ENCODE data around the gene CNKSR2. TPM values are rescaled to one million over a fixed set of nuclear protein-coding genes. Genes with fewer than 3 reads are reported as not detected.

The CNKSR2 gene
- total RNA-seq, 8 experiments from 2014 or later: 1.9 to 20.1 (median 16.3) TPM

DNA sequence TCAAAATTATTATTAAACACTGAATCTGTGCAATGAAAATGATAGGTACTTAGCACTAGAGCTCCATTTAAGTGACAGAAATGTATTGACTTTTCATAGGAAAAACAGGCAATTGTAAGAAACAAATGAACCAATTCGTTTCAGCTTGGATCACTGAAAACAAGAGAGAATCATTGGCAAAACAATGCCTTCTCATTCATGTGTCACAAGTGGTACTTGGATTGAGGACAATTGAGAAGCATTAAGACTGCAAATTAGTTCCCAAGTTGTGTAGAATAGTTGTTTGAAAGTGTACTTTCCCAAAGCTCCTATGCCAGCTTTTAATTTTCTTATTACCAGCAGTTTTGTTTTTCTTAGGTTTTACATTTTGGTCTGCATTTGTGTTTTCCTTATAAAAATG, 20.6 kb downstream of the CNKSR2 start:
- H3K27ac ChIP-seq: no peak overlapping the region
- no peaks in the 10 kb centered on the region for H3K4me1 ChIP-seq (replicated peaks in 1 of 2)
- no peak for ATAC-seq (replicated peaks in 6 of 8)
- H3K4me3 ChIP-seq: no peak overlapping the region
- in situ Hi-C loops (cut with MboI; ENCODE audit: low pct_unique_long_range_greater_than_20kb in 2 of 9, low sequenced_read_pairs in 9 of 9, unreplicated experiment in 9 of 9): no loop called here
- WGBS, 10 experiments: 12 to 33% (median 29%) methylated on average over 1 of the region's 1 CpG; no CpG with 5 or more reads in 6 of the 10 experiments

DNA sequence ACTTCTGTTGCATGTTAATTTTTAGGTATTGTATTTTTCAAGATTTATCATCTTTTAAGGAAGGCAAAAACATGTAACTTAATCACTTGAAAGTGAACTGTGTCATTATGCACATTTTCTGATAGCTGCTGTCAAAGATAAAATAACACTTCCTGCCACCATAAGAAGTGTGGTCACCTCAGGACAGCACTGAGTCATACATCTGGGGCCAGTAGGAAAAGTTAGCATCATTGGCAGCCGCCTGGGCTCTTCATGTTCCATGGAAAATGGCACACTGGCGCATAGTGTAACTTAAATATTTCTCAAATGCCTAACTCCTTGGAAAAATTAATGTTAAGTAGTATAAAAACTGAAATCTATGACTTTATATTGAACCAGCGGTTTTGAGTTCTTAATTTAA, 24.2 kb downstream of the CNKSR2 start:
- no peak overlapping the region for H3K4me3 ChIP-seq
- no peak overlapping the region for H3K27ac ChIP-seq
- H3K4me1 ChIP-seq (replicated peaks in 1 of 2): no peaks in the 10 kb centered on the region
- peak in 1 of 8 experiments; percentile 40 for ATAC-seq (replicated peaks in 6 of 8)
- WGBS, 10 experiments: 20 to 100% (median 72%) methylated on average over 1 to 3 of the region's 3 CpGs; no CpG with 5 or more reads in 4 of the 10 experiments
- in situ Hi-C loops (cut with MboI; ENCODE audit: low pct_unique_long_range_greater_than_20kb in 2 of 9, low sequenced_read_pairs in 9 of 9, unreplicated experiment in 9 of 9): no loop called here

DNA sequence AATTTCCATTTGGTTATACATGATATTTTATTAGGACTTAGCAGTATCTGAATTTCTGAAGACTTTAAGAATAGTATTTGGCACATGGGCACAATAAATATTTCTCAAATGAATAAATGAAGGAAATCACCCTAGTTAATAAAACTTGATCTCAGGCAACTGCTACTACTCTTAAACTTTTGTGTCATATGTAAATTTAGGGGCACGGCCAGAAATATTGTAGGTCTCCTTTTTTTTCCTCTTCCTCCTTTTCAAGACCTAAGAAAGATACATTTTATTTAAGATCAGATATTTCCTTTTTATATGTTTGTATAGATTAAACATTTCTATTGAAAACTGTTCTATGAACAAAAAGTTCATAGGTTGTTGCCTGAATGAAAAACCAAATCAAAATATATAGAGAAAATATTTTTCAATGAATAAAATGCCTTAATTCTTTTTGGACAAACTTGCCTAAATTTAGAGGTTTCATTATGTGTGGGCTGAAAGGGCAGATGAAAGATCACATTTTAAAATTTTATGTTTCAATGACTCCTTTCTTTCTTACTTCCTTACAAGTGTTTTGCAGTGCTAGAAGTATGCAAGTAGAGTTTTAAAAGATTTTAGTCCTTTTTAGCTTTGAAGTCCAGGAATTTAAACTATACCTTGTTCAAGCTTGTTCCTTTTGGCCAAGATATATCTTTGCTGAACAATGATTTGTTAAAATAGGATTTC, 26.3 kb downstream of the CNKSR2 start:
- no peak overlapping the region for H3K27ac ChIP-seq
- 50 to 100% (median 67%) methylated on average over 1 of the region's 1 CpG; no CpG with 5 or more reads in 3 of the 10 experiments for WGBS, 10 experiments
- no peaks in the 10 kb centered on the region for H3K4me1 ChIP-seq (replicated peaks in 1 of 2)
- ATAC-seq (replicated peaks in 6 of 8): no peak
- H3K4me3 ChIP-seq: no peak overlapping the region
- in situ Hi-C loops (cut with MboI; ENCODE audit: low pct_unique_long_range_greater_than_20kb in 2 of 9, low sequenced_read_pairs in 9 of 9, unreplicated experiment in 9 of 9): no loop called here

DNA sequence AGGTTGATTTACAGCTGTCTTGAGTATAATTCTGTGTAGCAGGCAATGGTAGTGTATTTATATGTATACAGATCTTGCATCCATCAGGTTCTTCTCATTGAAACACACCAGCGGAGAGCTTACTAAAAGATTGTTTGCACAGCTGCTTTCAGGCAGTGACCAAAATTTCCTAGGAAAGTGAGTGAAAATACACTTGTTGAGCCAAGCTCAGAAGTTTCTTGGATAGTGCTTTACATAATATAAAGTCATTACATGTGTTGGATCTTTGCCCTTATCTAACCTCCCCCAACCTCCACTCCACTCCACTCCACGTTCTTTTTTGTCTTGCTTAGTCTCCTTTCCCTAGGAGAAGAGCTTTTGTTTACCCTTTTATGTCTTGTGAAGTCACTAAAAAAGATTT, 34.1 kb downstream of the CNKSR2 start:
- Histone ChIP-seq H3K4me3 (no peak overlapping the region), H3K27ac (no peak overlapping the region), H3K4me1 (replicated peaks in 1 of 2) (no peaks in the 10 kb centered on the region)
- WGBS, 10 experiments: 0 to 40% (median 10%) methylated on average over 1 to 2 of the region's 2 CpGs; no CpG with 5 or more reads in 6 of the 10 experiments
- peak in 2 of 8 experiments; percentile 78 for ATAC-seq (replicated peaks in 6 of 8)
- in situ Hi-C loops (cut with MboI; ENCODE audit: low pct_unique_long_range_greater_than_20kb in 2 of 9, low sequenced_read_pairs in 9 of 9, unreplicated experiment in 9 of 9): no loop called here

DNA sequence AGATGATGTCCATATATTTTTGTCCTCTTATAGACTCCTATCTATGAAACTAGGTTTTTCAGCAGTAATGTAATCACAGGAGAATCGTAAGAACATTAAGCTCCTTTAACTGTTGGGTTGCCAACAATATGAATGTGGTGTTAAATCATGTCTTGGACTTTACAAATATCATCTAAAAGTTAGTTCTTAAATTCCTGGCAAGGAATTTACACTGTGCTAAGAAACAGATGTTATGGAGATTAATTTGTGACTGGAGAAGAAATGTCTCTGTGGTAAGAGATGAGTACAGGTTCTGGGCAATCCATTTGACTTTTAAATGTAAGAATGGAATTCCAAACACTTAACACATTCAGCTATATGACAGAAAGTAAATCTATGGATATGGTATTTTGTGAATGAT, 34.6 kb downstream of the CNKSR2 start:
- WGBS, 10 experiments: 0 to 100% (median 18%) methylated on average over 1 of the region's 1 CpG; no CpG with 5 or more reads in 4 of the 10 experiments

DNA sequence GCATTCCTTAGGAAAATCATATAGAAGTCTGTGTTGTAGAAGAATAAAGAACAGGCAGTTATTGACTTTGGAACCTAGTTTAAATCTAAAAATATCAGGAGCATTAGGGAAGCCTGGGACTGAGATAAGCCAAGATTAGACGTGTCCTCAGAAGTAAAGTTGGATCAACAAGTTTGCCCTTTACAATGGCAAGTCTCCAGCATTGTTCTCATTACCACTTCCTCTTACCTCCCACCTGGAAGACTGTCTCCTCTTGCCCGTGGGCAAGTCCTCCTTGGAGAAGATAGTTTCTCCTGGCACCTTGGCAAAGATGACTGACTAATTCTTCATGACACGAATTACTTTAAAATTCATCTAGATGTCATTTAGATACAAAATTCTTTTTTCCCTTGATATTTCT, 37.8 kb downstream of the CNKSR2 start:
- no peak for ATAC-seq (replicated peaks in 6 of 8)
- WGBS, 10 experiments: 10 to 100% (median 43%) methylated on average over 1 to 3 of the region's 3 CpGs; no CpG with 5 or more reads in 4 of the 10 experiments
- in situ Hi-C loops (cut with MboI; ENCODE audit: low pct_unique_long_range_greater_than_20kb in 2 of 9, low sequenced_read_pairs in 9 of 9, unreplicated experiment in 9 of 9): no loop called here
- Histone ChIP-seq H3K27ac (no peak overlapping the region), H3K4me3 (no peak overlapping the region), H3K4me1 (replicated peaks in 1 of 2) (no peaks in the 10 kb centered on the region)

More for the DNA sequence above, 34.6 kb downstream of the CNKSR2 start:
- Histone ChIP-seq H3K4me1 (replicated peaks in 1 of 2) (no peaks in the 10 kb centered on the region), H3K4me3 (no peak overlapping the region), H3K27ac (no peak overlapping the region)
- in situ Hi-C loops (cut with MboI; ENCODE audit: low pct_unique_long_range_greater_than_20kb in 2 of 9, low sequenced_read_pairs in 9 of 9, unreplicated experiment in 9 of 9): no loop called here
- peak in 3 of 8 experiments; percentile 73 to 89 (median 82) for ATAC-seq (replicated peaks in 6 of 8)

DNA sequence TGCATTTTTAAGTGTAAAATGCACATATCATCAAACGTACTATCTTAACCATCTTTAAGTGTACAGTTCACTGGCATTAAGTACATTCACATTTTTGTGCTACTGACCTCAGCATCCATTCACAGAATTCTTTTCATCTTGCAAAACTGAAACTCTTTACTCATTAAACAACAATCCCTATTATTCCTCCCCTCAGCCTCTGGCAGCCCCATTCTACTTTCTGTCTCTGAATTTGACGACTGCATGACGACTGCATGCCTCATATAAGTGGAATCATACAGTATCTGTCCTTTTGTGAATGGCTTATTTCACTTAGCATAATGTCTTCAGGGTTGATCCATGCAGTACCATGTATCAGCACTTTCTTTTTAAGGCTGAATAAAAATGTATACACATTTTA, 38.7 kb downstream of the CNKSR2 start:
- Histone ChIP-seq H3K27ac (no peak overlapping the region), H3K4me1 (replicated peaks in 1 of 2) (no peaks in the 10 kb centered on the region), H3K4me3 (no peak overlapping the region)
- 0 to 100% (median 52%) methylated on average over 1 to 3 of the region's 3 CpGs; no CpG with 5 or more reads in 3 of the 10 experiments for WGBS, 10 experiments
- ATAC-seq (replicated peaks in 6 of 8): peak in 2 of 8 experiments; percentile 34 to 46
- in situ Hi-C loops (cut with MboI; ENCODE audit: low pct_unique_long_range_greater_than_20kb in 2 of 9, low sequenced_read_pairs in 9 of 9, unreplicated experiment in 9 of 9): no loop called here

DNA sequence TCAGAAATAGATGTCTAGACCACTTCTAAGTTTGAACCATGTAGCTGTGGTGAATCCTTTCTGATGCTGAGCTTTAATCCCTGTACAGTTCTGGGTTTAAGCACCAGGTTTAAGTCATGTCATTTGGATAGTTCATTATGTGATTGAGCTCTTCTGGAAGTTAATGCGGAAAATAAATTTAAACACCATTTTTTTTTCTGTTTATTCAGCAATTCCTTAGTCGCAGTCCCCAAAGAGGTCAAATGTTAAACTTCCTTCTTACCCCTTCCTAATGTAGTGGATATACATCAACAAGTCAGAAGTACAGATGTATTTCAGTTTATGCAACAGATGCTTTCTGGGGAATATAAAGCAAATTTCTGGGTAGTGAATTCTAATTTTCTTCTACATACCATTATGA, 52.9 kb downstream of the CNKSR2 start:
- in situ Hi-C loops (cut with MboI; ENCODE audit: low pct_unique_long_range_greater_than_20kb in 2 of 9, low sequenced_read_pairs in 9 of 9, unreplicated experiment in 9 of 9): no loop called here
- no peak for ATAC-seq (replicated peaks in 6 of 8)
- WGBS, 10 experiments: 69 to 100% (median 100%) methylated on average over 1 to 2 of the region's 2 CpGs; no CpG with 5 or more reads in 7 of the 10 experiments

DNA sequence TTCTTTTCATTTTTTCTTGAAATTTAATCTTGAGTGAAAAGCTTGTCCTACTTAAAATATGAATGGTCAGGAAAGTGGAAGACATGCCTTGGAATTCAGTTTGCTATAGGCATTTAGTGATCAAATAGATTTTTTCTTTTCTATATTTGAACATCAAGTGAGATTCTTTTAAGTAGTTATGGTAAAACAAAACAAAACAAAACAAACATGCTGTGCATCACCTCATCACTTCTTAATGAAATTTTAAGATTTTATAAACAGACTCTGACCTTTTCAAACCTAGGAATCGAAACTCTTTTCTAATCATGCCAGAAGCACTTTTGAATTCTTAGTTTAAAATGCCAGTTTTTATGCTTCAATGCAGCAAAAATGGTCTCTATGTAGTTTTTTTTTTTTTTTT, 62.8 kb downstream of the CNKSR2 start:
- H3K27ac ChIP-seq: no peak overlapping the region
- WGBS, 10 experiments: 50 to 89% (median 61%) methylated on average over 1 of the region's 1 CpG; no CpG with 5 or more reads in 6 of the 10 experiments
- in situ Hi-C loops (cut with MboI; ENCODE audit: low pct_unique_long_range_greater_than_20kb in 2 of 9, low sequenced_read_pairs in 9 of 9, unreplicated experiment in 9 of 9): no loop called here
- no peak for ATAC-seq (replicated peaks in 6 of 8)
- no peak overlapping the region for H3K4me3 ChIP-seq
- H3K4me1 ChIP-seq (replicated peaks in 1 of 2): no peaks in the 10 kb centered on the region

More for the DNA sequence above, 52.9 kb downstream of the CNKSR2 start:
- no peaks in the 10 kb centered on the region for H3K4me1 ChIP-seq (replicated peaks in 1 of 2)
- no peak overlapping the region for H3K27ac ChIP-seq
- H3K4me3 ChIP-seq: no peak overlapping the region

DNA sequence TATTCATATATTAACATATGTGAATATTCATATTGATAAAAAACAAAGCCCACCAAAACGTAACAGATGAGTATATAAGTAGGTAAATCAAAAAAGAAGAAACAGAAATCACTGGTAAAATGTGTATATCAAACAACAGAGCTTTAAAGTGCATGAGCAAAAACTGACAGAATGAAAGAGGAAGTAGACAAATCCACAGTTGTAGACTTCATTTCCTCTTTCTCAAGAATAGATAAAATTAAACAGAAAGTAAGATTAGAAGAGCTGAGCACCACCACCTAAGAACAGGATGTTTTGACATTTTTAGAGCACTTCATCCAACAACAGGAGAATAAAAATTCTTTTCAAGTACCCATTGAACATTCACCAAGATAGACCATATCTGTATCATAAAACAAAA, 64.6 kb downstream of the CNKSR2 start:
- Histone ChIP-seq H3K4me3 (no peak overlapping the region), H3K4me1 (replicated peaks in 1 of 2) (no peaks in the 10 kb centered on the region), H3K27ac (no peak overlapping the region)
- ATAC-seq (replicated peaks in 6 of 8): no peak
- in situ Hi-C loops (cut with MboI; ENCODE audit: low pct_unique_long_range_greater_than_20kb in 2 of 9, low sequenced_read_pairs in 9 of 9, unreplicated experiment in 9 of 9): no loop called here
- WGBS, 10 experiments: 0 to 82% (median 22%) methylated on average over 1 of the region's 1 CpG; no CpG with 5 or more reads in 4 of the 10 experiments

DNA sequence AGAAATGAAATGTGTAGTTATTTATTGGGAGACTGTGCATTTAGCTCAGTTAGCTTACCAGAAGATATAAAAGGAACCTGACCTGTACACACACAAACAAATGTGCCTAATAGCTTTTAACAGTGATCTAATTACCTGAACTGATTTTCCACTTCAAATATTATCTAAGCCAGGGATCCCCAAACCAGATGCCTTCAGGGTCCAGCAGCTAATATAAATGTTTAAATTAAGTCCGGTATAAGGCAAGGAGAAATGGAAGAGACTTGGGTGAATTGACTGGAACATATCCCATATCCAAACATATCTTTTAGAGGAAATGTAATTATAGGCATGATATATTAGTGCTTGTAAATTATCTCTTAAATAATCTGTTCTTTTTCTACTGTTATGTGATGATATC, 66.7 kb downstream of the CNKSR2 start:
- 64 to 86% methylated on average over 1 of the region's 1 CpG; no CpG with 5 or more reads in 8 of the 10 experiments for WGBS, 10 experiments
- Histone ChIP-seq H3K27ac (no peak overlapping the region), H3K4me1 (replicated peaks in 1 of 2) (no peaks in the 10 kb centered on the region), H3K4me3 (no peak overlapping the region)
- in situ Hi-C loops (cut with MboI; ENCODE audit: low pct_unique_long_range_greater_than_20kb in 2 of 9, low sequenced_read_pairs in 9 of 9, unreplicated experiment in 9 of 9): no loop called here
- no peak for ATAC-seq (replicated peaks in 6 of 8)

DNA sequence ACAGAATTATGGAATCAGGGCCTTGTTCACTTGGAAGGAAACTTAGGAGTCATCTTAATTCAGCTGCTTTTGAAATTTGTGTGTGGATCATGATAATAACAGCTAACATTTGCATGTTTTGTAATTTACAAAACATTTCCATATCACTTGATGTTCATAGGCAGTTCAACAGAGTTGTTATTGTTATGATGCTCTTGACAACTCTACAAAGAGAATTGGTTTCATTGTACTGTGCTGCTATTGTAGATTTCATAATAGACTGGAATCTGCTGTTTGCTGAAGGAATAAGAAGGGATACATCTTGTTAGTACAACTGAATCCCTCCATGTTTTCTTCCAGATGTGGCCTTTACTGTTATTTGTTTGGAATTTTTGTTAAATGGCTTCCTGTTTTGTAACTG, 83.5 kb downstream of the CNKSR2 start:
- H3K27ac ChIP-seq: no peak overlapping the region
- peak in 3 of 8 experiments; percentile 31 to 68 (median 61) for ATAC-seq (replicated peaks in 6 of 8)
- in situ Hi-C loops (cut with MboI; ENCODE audit: low pct_unique_long_range_greater_than_20kb in 2 of 9, low sequenced_read_pairs in 9 of 9, unreplicated experiment in 9 of 9): no loop called here
- H3K4me1 ChIP-seq (replicated peaks in 1 of 2): no peaks in the 10 kb centered on the region
- H3K4me3 ChIP-seq: no peak overlapping the region

DNA sequence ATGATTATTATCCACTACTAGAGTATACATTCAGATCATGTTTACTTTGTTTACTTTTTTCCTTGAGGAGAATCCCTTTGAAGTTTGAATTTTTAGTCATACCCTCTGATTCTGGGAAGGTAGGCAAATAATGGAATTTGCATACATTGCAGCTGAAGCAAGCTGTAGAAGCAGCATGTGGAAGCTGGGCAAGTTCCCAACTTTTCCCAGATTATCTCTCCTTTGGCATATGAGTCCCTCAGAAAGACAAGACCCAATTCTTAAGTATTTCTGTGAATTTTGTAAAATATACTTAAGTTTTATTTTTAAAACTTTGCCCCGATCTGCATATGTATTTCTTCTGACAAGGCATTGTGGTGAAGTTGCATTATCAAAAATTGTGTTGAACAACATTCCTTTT, 94.9 kb downstream of the CNKSR2 start:
- peak in 2 of 8 experiments; percentile 28 to 44 for ATAC-seq (replicated peaks in 6 of 8)
- 20 to 100% (median 79%) methylated on average over 1 of the region's 1 CpG; no CpG with 5 or more reads in 4 of the 10 experiments for WGBS, 10 experiments
- no peaks in the 10 kb centered on the region for H3K4me1 ChIP-seq (replicated peaks in 1 of 2)
- in situ Hi-C loops (cut with MboI; ENCODE audit: low pct_unique_long_range_greater_than_20kb in 2 of 9, low sequenced_read_pairs in 9 of 9, unreplicated experiment in 9 of 9): no loop called here
- H3K27ac ChIP-seq: no peak overlapping the region
- no peak overlapping the region for H3K4me3 ChIP-seq

DNA sequence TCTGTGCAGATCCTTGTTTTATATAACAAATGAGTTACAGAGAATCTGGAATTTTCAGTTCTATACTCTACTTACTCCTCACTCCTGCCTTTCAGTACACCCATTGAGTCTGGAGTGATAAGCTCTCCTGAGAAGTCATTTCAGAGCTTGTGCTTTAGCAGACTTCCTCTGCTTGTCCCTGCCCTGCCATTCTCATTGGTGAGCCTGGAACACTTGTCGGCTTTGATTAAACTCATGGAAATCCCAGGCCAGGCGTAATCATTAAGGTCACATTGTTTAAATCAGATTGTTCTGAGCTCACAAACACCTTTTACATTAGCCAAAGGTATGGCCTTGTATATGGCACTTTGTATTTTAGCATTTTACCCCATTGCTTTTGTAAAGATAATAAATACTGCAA, 102.7 kb downstream of the CNKSR2 start:
- 36 to 100% (median 88%) methylated on average over 1 to 2 of the region's 2 CpGs; no CpG with 5 or more reads in 6 of the 10 experiments for WGBS, 10 experiments
- H3K27ac ChIP-seq: no peak overlapping the region
- in situ Hi-C loops (cut with MboI; ENCODE audit: low pct_unique_long_range_greater_than_20kb in 2 of 9, low sequenced_read_pairs in 9 of 9, unreplicated experiment in 9 of 9): loop anchor here in 2 of 9 experiments (25.0 kb wide), 1 partner anchor 235 kb away; no protein-coding TSS in a partner anchor

More for the DNA sequence above, 102.7 kb downstream of the CNKSR2 start:
- Histone ChIP-seq H3K4me1 (replicated peaks in 1 of 2) (no peaks in the 10 kb centered on the region), H3K4me3 (no peak overlapping the region)
- no peak for ATAC-seq (replicated peaks in 6 of 8)
